Endothelial cell of umbilical vein (primary cell): ENCODE results near the gene PTCH1. TPM values are rescaled to one million over a fixed set of nuclear protein-coding genes. Genes with fewer than 3 reads are reported as not detected.

Source experiments
- BruUV-seq: library from RNA; stranded (reverse); fragments of 400-500 nt; replicated peaks from 2 replicates; lab custom pipeline; 2021; lab: Mats Ljungman, UMichigan
- CTCF ChIA-PET: fragments of 300-600, 350-600 bp; sonication (Branson Sonifier 250); formaldehyde crosslinking; loops from one replicate; lab custom pipeline; 2021; ENCODE audit warnings: antibody characterized with exemption, inconsistent platforms; lab: Charles Lee
- POLR2A ChIA-PET: fragments of 300-600, 350-600 bp; sonication (Branson Sonifier 250); formaldehyde crosslinking; loops from one replicate; lab custom pipeline; 2021; ENCODE audit warnings: antibody characterized with exemption, inconsistent platforms; lab: Charles Lee
- DNase-seq: peaks from one replicate; pipeline ENCODE4 v3.0.0-alpha.2; 2011; ENCODE audit warnings: low read depth, low spot score
- FAIRE-seq: peaks from 2 replicates; lab custom pipeline; 2011; peaks lifted over from hg19 to GRCh38; lab: Jason Lieb, UNC
- H2AFZ ChIP-seq: 2 replicates; pipeline ENCODE4 v1.6.0; 2012; ENCODE audit warnings: low read depth, low read length, control low read depth, inconsistent platforms
- H3K27ac ChIP-seq: 2 replicates; pipeline ENCODE4 v1.5.1; 2011; ENCODE audit warnings: low read depth, mild to moderate bottlenecking, control low read depth, low read length, moderate library complexity; ENCODE audit not compliant: insufficient read depth
- H3K27me3 ChIP-seq, 2 experiments: 2 replicates each; pipeline versions ENCODE4 v1.6.0 to v1.6.1; 2011; ENCODE audit warnings: low read length in 2 of 2, mixed read lengths in 1 of 2; ENCODE audit not compliant: control insufficient read depth in 2 of 2, insufficient read depth in 2 of 2
- H3K36me3 ChIP-seq, 2 experiments: 2 replicates in 1 of 2; 3 replicates in 1 of 2; pipeline ENCODE4 v1.5.1; 2011; ENCODE audit warnings: low read length in 2 of 2, mild to moderate bottlenecking in 1 of 2, moderate library complexity in 1 of 2; ENCODE audit not compliant: control insufficient read depth in 2 of 2, insufficient read depth in 2 of 2; ENCODE audit errors: extremely low read depth in 1 of 2
- H3K4me1 ChIP-seq: 3 replicates; pipeline ENCODE4 v1.5.1; 2011; ENCODE audit warnings: mild to moderate bottlenecking, low read length; ENCODE audit not compliant: control insufficient read depth, insufficient read depth; ENCODE audit errors: extremely low read depth
- H3K4me2 ChIP-seq: 2 replicates; pipeline ENCODE4 v1.6.1; 2011; ENCODE audit warnings: low read length, control low read depth, mixed read lengths; ENCODE audit not compliant: insufficient read depth
- H3K4me3 ChIP-seq, 3 experiments: fragments of 200-600 bp in 1 of 3; sonication (generic), shearing (Covaris generic) in 1 of 3; replicated peaks in 1 of 3; 2 replicates each; pipeline ENCODE4 v1.5.1; 2011 to 2016; ENCODE audit warnings: control low read depth in 3 of 3, low read length in 3 of 3, mild to moderate bottlenecking in 2 of 3, inconsistent platforms in 1 of 3, low read depth in 1 of 3, moderate library complexity in 1 of 3; ENCODE audit not compliant: insufficient read depth in 1 of 3
- H3K79me2 ChIP-seq: 2 replicates; pipeline ENCODE4 v1.6.0; 2012; ENCODE audit warnings: low read length, inconsistent platforms; ENCODE audit not compliant: control insufficient read depth, insufficient read depth
- H3K9ac ChIP-seq: replicated peaks from 2 replicates; pipeline ENCODE3; 2011; ENCODE audit warnings: low read length, control low read depth; ENCODE audit not compliant: insufficient read depth; ENCODE audit errors: extremely low read depth
- H3K9me1 ChIP-seq: replicated peaks from 3 replicates; pipeline ENCODE4 v1.6.0; 2011; ENCODE audit warnings: mild to moderate bottlenecking, low read length; ENCODE audit not compliant: control insufficient read depth, insufficient read depth; ENCODE audit errors: extremely low read depth
- H3K9me3 ChIP-seq: replicated peaks from 2 replicates; pipeline ENCODE4 v1.5.1; 2012; ENCODE audit warnings: low read length, inconsistent platforms; ENCODE audit not compliant: control insufficient read depth, insufficient read depth
- H4K20me1 ChIP-seq: replicated peaks from 2 replicates; pipeline ENCODE3; 2011; ENCODE audit warnings: mild to moderate bottlenecking, low read length; ENCODE audit not compliant: control insufficient read depth, insufficient read depth; ENCODE audit errors: extremely low read depth
- CTCF ChIP-seq, 2 donors: IDR thresholded peaks; 1 replicate in 1 of 2; 2 replicates in 1 of 2; pipeline ENCODE4 v1.5.1; 2011; ENCODE audit warnings: low read length in 2 of 2, mild to moderate bottlenecking in 2 of 2, moderate library complexity in 2 of 2, control low read depth in 1 of 2, inconsistent platforms in 1 of 2, low read depth in 1 of 2; ENCODE audit not compliant: insufficient read depth in 1 of 2; ENCODE audit errors: extremely low read depth in 1 of 2
- EZH2 ChIP-seq: IDR thresholded peaks from 2 replicates; pipeline ENCODE4 v1.6.1; 2012; ENCODE audit warnings: borderline replicate concordance, low read depth, mild to moderate bottlenecking, moderate library complexity, low read length, inconsistent platforms; ENCODE audit not compliant: severe bottlenecking
- FOS ChIP-seq: IDR thresholded peaks from 2 replicates; pipeline ENCODE4 v1.6.1; 2011; ENCODE audit warnings: mild to moderate bottlenecking, low read length, moderate library complexity, borderline replicate concordance; ENCODE audit not compliant: insufficient read depth
- GATA2 ChIP-seq: IDR thresholded peaks from 2 replicates; pipeline ENCODE4 v1.7.0; 2011; ENCODE audit warnings: low read depth, mild to moderate bottlenecking, moderate library complexity, mixed read lengths, low read length; ENCODE audit not compliant: insufficient read length, insufficient read depth
- JUN ChIP-seq: IDR thresholded peaks from 2 replicates; pipeline ENCODE4 v1.6.1; 2011; ENCODE audit warnings: borderline replicate concordance, low read depth; ENCODE audit not compliant: insufficient read length, insufficient read depth
- MAX ChIP-seq: IDR thresholded peaks from 2 replicates; pipeline ENCODE4 v1.6.1; 2011; ENCODE audit not compliant: insufficient read depth, insufficient read length
- MYC ChIP-seq: IDR thresholded peaks from one replicate; pipeline ENCODE4 v1.6.1; 2011; ENCODE audit warnings: mild to moderate bottlenecking, low read depth, low read length
- POLR2A ChIP-seq: IDR thresholded peaks from 2 replicates; pipeline ENCODE4 v1.6.1; 2012; ENCODE audit warnings: low read depth, mild to moderate bottlenecking, control low read depth, low read length
- POLR2AphosphoS5 ChIP-seq: IDR thresholded peaks from 2 replicates; pipeline ENCODE4 v1.6.1; 2012; ENCODE audit warnings: low read depth, mild to moderate bottlenecking, control low read depth, low read length, moderate library complexity; ENCODE audit not compliant: insufficient read depth
- dilution Hi-C: fragments of 300-500 bp; cut with MboI; formaldehyde crosslinking; loops from one replicate; pipeline ENCODE4 v1.15.0; 2019; ENCODE audit warnings: low sequenced_read_pairs; ENCODE audit not compliant: extremely low pct_ligation_motif_present
- intact Hi-C: fragments of 100-400 bp; cut with micrococcal nuclease; formaldehyde crosslinking; loops from one replicate; pipeline ENCODE4 v1.10.0; 2022
- polyA plus RNA-seq, 4 experiments: library from polyadenylated mRNA; depleted of rRNA in 3 of 4; stranded (reverse) in 3 of 4; unstranded in 1 of 4; fragments of >200 nt; gene quantifications; 2 replicates each; pipeline versions ENCODE4 v1.2.1 to v1.2.3, GENCODE V29; 2011 to 2012; ENCODE audit warnings: missing spikeins in 1 of 4
- total RNA-seq: library from RNA; stranded (reverse); gene quantifications from 2 replicates; pipeline ENCODE4 v1.2.3, GENCODE V29; 2021

Gene PTCH1
- total and polyA plus RNA-seq, 2 donors (not counting 3 experiments of a cell fraction or from before 2014, with no cell fraction given): 3.9 to 12.1 TPM

- Histone ChIP-seq H3K4me3 (no peak overlapping the region), H3K9ac (no peak overlapping the region), H3K4me2 (no peak overlapping the region), H3K9me1 (no peaks in the 10 kb centered on the region), H3K79me2 (no peaks in the 10 kb centered on the region), H3K27ac (no peak overlapping the region), H3K36me3 (peaks cover 0 to 2% of the 10 kb centered on the region in 2 experiments), H3K4me1 (no peaks in the 10 kb centered on the region), H4K20me1 (no peaks in the 10 kb centered on the region), H3K27me3 (no peaks in the 10 kb centered on the region), H3K9me3 (no peaks in the 10 kb centered on the region), H2AFZ (no peak overlapping the region)
- dilution Hi-C loops: no loop called here
- intact Hi-C loops: no loop called here
- no peak for DNase-seq
- TF ChIP-seq POLR2A: no peak
- no peak for TF ChIP-seq POLR2AphosphoS5
- TF ChIP-seq CTCF (IDR thresholded peaks at IDR 0.05; ENCODE audit: extremely low read depth in 1 of 2, insufficient read depth in 1 of 2, low read depth in 1 of 2, low read length in 2 of 2): no peak
- no peak for FAIRE-seq
- no TSS peak for BruUV-seq
- ChIA-PET CTCF (no interaction called here), POLR2A (no interaction called here)
Measured at GRCh38 chr9:95440447-95440846, 76.3 kb downstream of the PTCH1 start.

- H2AFZ ChIP-seq: no peak overlapping the region
- H3K9ac ChIP-seq: no peak overlapping the region
- CTCF ChIA-PET: no interaction called here
- no peaks in the 10 kb centered on the region for H3K27me3 ChIP-seq
- no peak overlapping the region for H3K4me3 ChIP-seq
- BruUV-seq: no TSS peak
- intact Hi-C loops (no loop called here), dilution Hi-C loops (no loop called here)
- no peaks in the 10 kb centered on the region for H3K9me3 ChIP-seq
- no peaks in the 10 kb centered on the region for H3K9me1 ChIP-seq
- no peaks in the 10 kb centered on the region for H3K4me1 ChIP-seq
- no peak for DNase-seq
- FAIRE-seq: no peak
- H4K20me1 ChIP-seq: no peaks in the 10 kb centered on the region
- POLR2A ChIA-PET: no interaction called here
- no peak for TF ChIP-seq GATA2
- no peak for TF ChIP-seq EZH2
- no peak for TF ChIP-seq MAX
- TF ChIP-seq MYC: no peak
- no peak for TF ChIP-seq POLR2AphosphoS5
- no peak for TF ChIP-seq CTCF (IDR thresholded peaks at IDR 0.05; ENCODE audit: extremely low read depth in 1 of 2, insufficient read depth in 1 of 2, low read depth in 1 of 2, low read length in 2 of 2)
- TF ChIP-seq POLR2A: no peak
- no peak for TF ChIP-seq JUN
- no peak for TF ChIP-seq FOS
- no peak overlapping the region for H3K27ac ChIP-seq
- no peaks in the 10 kb centered on the region for H3K79me2 ChIP-seq
- no peak overlapping the region for H3K4me2 ChIP-seq
- no peaks in the 10 kb centered on the region for H3K36me3 ChIP-seq
Measured at GRCh38 chr9:95438561-95439357, 78.0 kb downstream of the PTCH1 start.
